Measurements from ENCODE around the gene BCAR1.

DNA sequence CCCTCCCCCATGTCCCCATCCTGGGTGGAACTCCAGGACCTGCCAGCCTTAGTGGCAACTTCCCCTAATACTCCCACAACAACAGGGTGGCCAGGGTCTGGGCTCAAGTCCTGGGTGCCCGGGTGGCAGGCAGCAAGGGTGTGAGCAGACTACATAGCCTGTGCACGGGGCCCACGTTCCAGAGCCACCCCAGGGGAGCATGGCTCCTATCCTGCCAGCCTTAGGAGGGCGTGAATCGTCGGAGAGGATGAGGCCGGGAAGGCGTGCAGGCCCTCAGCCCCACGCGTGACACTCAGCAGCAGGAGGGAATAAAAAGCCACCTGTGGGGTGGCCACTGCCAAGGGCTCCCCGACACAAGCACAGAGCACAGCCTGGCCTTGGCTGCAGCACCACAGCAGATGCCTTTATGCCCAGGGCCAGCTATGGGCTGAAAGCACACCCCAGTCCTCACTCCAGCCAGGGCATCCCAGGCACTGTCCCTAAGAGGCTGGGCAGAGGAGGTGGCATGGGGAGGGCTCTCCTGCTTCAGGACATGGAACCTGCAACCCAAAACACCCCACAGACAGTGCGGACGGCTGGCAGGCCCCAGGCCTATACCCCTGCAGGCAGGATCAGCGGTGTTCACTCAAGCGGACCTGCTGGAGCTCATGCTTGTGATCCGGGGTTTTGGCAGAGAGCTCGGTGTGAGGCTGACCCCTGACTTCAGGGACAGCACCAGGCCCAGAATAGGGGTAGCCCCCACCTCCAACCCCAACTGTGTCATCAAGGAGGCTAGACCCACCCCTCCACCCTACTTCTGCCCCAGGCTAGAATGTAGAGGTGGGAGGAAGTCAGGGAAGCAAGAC, 2.7 kb downstream of the BCAR1 start:
- TF ChIP-seq, protein P1, sequence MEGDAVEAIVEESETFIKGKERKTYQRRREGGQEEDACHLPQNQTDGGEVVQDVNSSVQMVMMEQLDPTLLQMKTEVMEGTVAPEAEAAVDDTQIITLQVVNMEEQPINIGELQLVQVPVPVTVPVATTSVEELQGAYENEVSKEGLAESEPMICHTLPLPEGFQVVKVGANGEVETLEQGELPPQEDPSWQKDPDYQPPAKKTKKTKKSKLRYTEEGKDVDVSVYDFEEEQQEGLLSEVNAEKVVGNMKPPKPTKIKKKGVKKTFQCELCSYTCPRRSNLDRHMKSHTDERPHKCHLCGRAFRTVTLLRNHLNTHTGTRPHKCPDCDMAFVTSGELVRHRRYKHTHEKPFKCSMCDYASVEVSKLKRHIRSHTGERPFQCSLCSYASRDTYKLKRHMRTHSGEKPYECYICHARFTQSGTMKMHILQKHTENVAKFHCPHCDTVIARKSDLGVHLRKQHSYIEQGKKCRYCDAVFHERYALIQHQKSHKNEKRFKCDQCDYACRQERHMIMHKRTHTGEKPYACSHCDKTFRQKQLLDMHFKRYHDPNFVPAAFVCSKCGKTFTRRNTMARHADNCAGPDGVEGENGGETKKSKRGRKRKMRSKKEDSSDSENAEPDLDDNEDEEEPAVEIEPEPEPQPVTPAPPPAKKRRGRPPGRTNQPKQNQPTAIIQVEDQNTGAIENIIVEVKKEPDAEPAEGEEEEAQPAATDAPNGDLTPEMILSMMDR (conservative IDR thresholded peaks at IDR 0.05; ENCODE audit: low read length) = no peak
- no peak for TF ChIP-seq EZH2phosphoT487 (IDR thresholded peaks at IDR 0.05; ENCODE audit: borderline replicate concordance)
